Right cardiac atrium (tissue), 5 donors: ENCODE measurements around the gene RAB40B. TPM values are rescaled to one million over a fixed set of nuclear protein-coding genes. Genes with fewer than 3 reads are reported as not detected.
"Not testable (repeated sequence)": the region's sequence is repeated elsewhere in the genome, so short reads cannot be mapped to it uniquely, and the experiment has no call there.

Experiments
- ATAC-seq, 2 donors: fragments of 200-7000 bp; cut with Tn5 transposase; one replicate each; pipeline versions ENCODE4 v1.8.0 to v1.9.1; 2020; ENCODE audit warnings: moderate library complexity in 2 of 2, mild to moderate bottlenecking in 1 of 2
- DNase-seq, 3 donors: peaks; one replicate each; pipeline ENCODE4 v3.0.0-alpha.2; 2020
- H3K27ac ChIP-seq: one replicate; pipeline ENCODE4 v1.5.1; 2013; ENCODE audit warnings: mild to moderate bottlenecking, low read length, control low read depth, moderate library complexity
- H3K27me3 ChIP-seq: one replicate; pipeline ENCODE4 v1.6.1; 2013; ENCODE audit not compliant: control insufficient read depth, insufficient read depth
- H3K4me1 ChIP-seq: one replicate; pipeline ENCODE4 v1.6.1; 2013; ENCODE audit warnings: low read length; ENCODE audit not compliant: control insufficient read depth, insufficient read depth
- H3K4me3 ChIP-seq: one replicate; pipeline ENCODE4 v1.5.1; 2013; ENCODE audit warnings: low read length, control low read depth
- H3K9me3 ChIP-seq: one replicate; pipeline ENCODE4 v1.6.1; 2013; ENCODE audit warnings: low read length; ENCODE audit not compliant: control insufficient read depth
- WGBS: extraction: QIAGEN DNeasy Blood & Tissue Kit; methylation state at CpG from one replicate; pipeline ENCODE4 v1.1.7; 2013; 5-methylcytosine and 5-hydroxymethylcytosine counted together
- intact Hi-C, 4 donors: fragments of 100-400 bp; cut with DNase I; formaldehyde crosslinking; loops; one replicate each; pipeline versions ENCODE4 v1.11.0 to v1.14.0; 2022 to 2023
- long read RNA-seq, 4 donors: library from polyadenylated mRNA; unstranded; transcript quantifications; one replicate each; pipeline ENCODE4 v2.0.0, GENCODE V29; 2020 to 2021
- polyA plus RNA-seq: library from polyadenylated mRNA; stranded (reverse); fragments of 200-250 nt; gene quantifications from one replicate; pipeline ENCODE4 v1.2.3, GENCODE V29; 2013
- total RNA-seq, 4 donors: library from RNA; stranded (reverse); fragmentation: NEBNext Ultra II Directional; extraction: Animal tissue kit (Norgen Biotek cat#: 25700); gene quantifications; one replicate each; pipeline ENCODE4 v1.2.1, GENCODE V29; 2021
- donor health status: healthy with polysubstance abuse.
- donor health status: DM: no; HTN: yes; CAD: no.
- donor health status: DM: no; HTN: no; CAD: no.
- donor health status: DM: no; HTN: yes; CAD: no; lungs with severe emphysema.
- donor health status: DM: yes; HTN: yes; CAD: no.

Gene RAB40B
- total RNA-seq (10 to 100 TPM; 14.0 to 20.8 (median 19.2) TPM), polyA plus RNA-seq (14.8 TPM)
- long read RNA-seq, donor 1, transcript RAB40B-206 (6 exons, 3,859 nt), result major isoform, 45 of 60 reads
- long read RNA-seq, donor 1, partial matches to known transcripts, result 2 of 60 reads
- long read RNA-seq, donor 1, other reads (novel, unspliced or antisense), result 9 of 60 reads
- long read RNA-seq, donor 2, transcript RAB40B-206 (6 exons, 3,859 nt), result major isoform, 13 of 20 reads
- long read RNA-seq, donor 2, partial matches to known transcripts, result 2 of 20 reads
- long read RNA-seq, donor 2, other reads (novel, unspliced or antisense), result 4 of 20 reads
- long read RNA-seq, donor 3, transcript RAB40B-206 (6 exons, 3,859 nt), result major isoform, 24 of 31 reads
- long read RNA-seq, donor 3, partial matches to known transcripts, result 0 of 31 reads
- long read RNA-seq, donor 3, other reads (novel, unspliced or antisense), result 4 of 31 reads
- long read RNA-seq, donor 4, transcript RAB40B-206 (6 exons, 3,859 nt), result major isoform, 20 of 25 reads
- long read RNA-seq, donor 4, partial matches to known transcripts, result 1 of 25 reads
- long read RNA-seq, donor 4, other reads (novel, unspliced or antisense), result 1 of 25 reads

GRCh38 chr17:82698065-82698973 is at the start of gene RAB40B:
TSS of gene RAB40B (minus strand) at chr17:82698698. CDS start at chr17:82698596, 102 bp downstream.
- intact Hi-C loops, result no loop called here
- H3K27ac ChIP-seq, result peak within 1 kb of the TSS; percentile 53
- under 1% methylated on average over 111 of the region's 112 CpGs for WGBS
- DNase-seq (peak; percentile 99 to 100 (median 100)), ATAC-seq (peak; percentile 99)
- H3K27me3 ChIP-seq, result no peaks in the 10 kb centered on the region
- H3K9me3 ChIP-seq, result no peaks in the 10 kb centered on the region
- H3K4me1 ChIP-seq, result no peaks in the 10 kb centered on the region
- peak within 1 kb of the TSS; percentile 66 for H3K4me3 ChIP-seq

- intact Hi-C loops, result no loop called here
Measured at GRCh38 chr17:82745524-82745923, 47.0 kb upstream of the RAB40B start.

DNA sequence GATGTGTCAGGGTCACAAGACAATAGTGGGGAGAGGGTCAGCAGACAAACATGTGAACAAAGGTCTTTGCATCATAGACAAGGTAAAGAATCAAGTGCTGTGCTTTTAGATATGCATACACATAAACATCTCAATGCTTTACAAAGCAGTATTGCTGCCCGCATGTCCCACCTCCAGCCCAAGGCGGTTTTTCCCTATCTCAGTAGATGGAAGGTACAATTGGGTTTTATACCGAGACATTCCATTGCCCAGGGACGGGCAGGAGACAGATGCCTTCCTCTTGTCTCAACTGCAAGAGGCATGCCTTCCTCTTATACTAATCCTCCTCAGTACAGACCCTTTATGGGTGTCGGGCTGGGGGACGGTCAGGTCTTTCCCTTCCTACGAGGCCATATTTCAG is 46.2 kb upstream of the RAB40B start:
- H3K4me3 ChIP-seq, H3K9me3 ChIP-seq, intact Hi-C loops, DNase-seq, H3K27ac ChIP-seq, H3K27me3 ChIP-seq, H3K4me1 ChIP-seq, ATAC-seq: not testable (repeated sequence)
- WGBS, result 71% methylated on average over 7 of the region's 7 CpGs

More at GRCh38 chr17:82745524-82745923, 47.0 kb upstream of the RAB40B start:
- H3K9me3 ChIP-seq, result no peaks in the 10 kb centered on the region
- no peaks in the 10 kb centered on the region for H3K4me1 ChIP-seq
- no peak overlapping the region for H3K27ac ChIP-seq
- DNase-seq (no peak), ATAC-seq (no peak)
- WGBS, result 84% methylated on average over 8 of the region's 8 CpGs
- no peak overlapping the region for H3K4me3 ChIP-seq
- no peaks in the 10 kb centered on the region for H3K27me3 ChIP-seq

DNA sequence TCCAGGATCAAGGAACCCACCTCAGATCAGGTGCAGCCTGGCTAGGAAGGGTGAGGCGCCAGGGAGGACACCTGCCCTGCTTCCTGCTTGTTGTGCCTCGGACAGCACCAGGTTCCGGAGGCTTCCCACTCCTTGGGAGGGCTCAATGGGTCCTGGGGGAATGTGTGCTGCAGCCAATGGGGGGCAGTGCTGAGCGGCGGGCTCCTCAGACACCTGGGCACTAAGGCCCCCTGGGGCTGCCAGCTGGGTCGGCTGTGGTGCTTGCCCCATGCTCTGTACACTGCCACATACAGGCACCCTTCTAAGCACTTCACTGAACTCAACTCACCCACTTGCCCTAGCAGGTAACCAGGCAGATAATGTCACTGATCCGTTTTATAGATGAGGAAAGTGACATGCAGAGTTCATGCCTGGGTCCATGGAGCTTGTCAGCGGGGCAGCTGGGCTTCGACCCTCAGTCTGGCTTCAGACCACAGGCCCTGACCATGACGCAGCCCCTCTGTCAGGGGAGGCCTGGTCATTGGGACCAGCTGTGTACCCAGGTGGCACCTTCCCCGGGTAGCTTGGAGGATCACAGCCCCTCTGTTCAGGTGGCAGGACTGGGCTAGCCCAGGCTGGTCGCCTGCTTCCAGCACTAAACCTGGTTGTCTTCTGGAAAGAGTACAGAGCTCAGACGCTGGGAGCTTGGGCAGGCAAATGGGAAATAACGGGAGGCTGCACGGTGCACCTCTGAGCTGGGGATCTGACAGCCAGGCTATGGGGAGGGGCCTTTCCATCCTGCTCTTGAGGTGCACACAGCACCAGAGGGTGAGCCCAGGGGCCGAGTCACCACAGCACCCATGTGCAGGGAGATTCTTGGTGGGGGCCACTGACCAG is 45.1 kb upstream of the RAB40B start:
- 92% methylated on average over 16 of the region's 16 CpGs for WGBS
- H3K9me3 ChIP-seq, result no peaks in the 10 kb centered on the region

DNA sequence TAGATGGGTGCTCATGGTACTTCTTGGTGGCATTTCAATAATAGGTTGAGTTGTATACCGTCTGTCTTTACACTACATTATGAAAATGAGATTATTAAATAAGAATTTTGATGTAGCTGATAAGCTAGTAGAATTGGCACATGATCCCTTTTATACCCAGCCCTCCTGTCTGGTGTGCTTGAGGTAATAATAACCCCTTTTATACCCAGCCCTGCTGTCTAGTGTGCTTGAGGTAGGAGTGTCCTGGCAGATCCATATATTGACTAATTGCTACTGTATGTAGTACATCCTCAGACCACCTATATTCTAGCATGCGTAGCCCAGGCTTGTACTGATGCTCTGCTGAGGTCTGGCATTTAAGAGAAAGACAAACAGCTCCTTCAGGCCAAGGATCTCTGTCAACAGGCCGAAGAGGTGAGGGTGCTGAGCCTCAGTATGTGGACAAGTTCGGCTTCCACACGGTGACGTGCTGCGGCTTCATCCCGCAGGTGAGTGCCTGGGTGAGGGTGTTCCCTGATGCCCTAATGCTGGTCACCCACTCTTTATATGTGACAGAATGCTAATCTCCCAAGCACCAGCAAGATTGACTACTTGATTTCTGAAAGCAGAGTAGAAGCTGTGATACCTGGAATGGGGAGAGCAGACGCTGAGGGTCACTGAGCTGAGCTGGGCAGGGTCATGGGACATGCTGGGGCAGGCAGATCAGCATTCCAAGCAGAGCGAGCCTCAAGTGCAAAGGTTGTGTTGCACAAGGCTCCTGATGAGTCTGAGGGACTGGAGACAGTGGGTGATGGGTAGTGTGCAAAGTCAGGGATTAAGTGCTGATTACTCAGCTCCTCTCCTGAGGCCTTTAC is 42.6 kb upstream of the RAB40B start:
- 98% methylated on average over 10 of the region's 10 CpGs for WGBS
- no peaks in the 10 kb centered on the region for H3K27me3 ChIP-seq
- intact Hi-C loops, result no loop called here
- no peak for DNase-seq
- H3K4me3 ChIP-seq, result no peak overlapping the region
- no peak for ATAC-seq
- H3K4me1 ChIP-seq, result no peaks in the 10 kb centered on the region
- H3K27ac ChIP-seq, result no peak overlapping the region
- no peaks in the 10 kb centered on the region for H3K9me3 ChIP-seq

More for the DNA sequence above, 45.1 kb upstream of the RAB40B start:
- peak; percentile 44 to 50 for ATAC-seq
- Histone ChIP-seq H3K27me3 (no peaks in the 10 kb centered on the region), H3K27ac (no peak overlapping the region), H3K4me1 (no peaks in the 10 kb centered on the region), H3K4me3 (no peak overlapping the region)
- DNase-seq, result peak in 1 of 3 donors; percentile 32
- intact Hi-C loops, result no loop called here

GRCh38 chr17:82737967-82738877 is 39.7 kb upstream of the RAB40B start:
- peak; percentile 83 to 84 for ATAC-seq
- Histone ChIP-seq H3K9me3 (no peaks in the 10 kb centered on the region), H3K27me3 (no peaks in the 10 kb centered on the region), H3K27ac (peak overlapping the region; percentile 60), H3K4me3 (no peak overlapping the region), H3K4me1 (no peaks in the 10 kb centered on the region)
- intact Hi-C loops, result no loop called here
- WGBS, result 51% methylated on average over 26 of the region's 26 CpGs
- DNase-seq, result peak; percentile 75 to 89 (median 84)

DNA sequence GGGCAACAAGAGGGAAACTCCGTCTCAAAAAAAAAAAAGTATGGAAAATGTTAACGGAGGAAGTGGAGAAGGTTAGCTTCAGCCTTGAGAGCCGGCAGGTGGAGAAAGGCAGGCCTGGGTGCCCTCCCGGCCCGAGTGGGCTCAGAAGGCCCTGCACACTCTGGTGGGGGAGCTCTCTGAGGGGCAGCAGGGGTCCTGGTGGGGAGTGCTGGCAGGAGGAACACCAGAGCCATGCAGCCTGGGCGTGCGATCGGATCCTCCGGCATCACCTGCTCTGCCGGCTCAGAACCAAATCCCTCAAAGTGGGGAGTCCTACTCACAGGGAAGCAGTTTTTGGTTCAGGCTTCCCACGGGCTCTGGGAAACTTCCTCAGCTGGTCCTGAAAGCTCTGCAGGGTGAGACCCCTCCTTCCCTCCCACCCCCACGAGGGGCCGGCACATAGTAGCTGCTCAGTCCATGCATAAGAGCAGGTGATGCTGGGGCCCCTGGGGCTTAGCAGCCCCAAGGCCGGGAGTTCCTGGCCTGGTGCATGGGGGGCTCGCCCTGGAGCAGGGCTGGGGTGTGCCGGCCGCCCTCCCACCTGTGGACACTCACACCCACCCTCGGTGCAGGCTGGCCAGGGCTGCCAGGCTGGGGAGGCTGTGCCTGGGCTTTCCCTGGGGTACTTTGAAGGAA is 38.1 kb upstream of the RAB40B start:
- WGBS, result 72% methylated on average over 18 of the region's 18 CpGs
- Histone ChIP-seq H3K27ac (peak overlapping the region; percentile 16), H3K27me3 (no peaks in the 10 kb centered on the region), H3K9me3 (no peaks in the 10 kb centered on the region), H3K4me1 (no peaks in the 10 kb centered on the region), H3K4me3 (peak overlapping the region; percentile 74)
- ATAC-seq (no peak), DNase-seq (peak in 2 of 3 donors; percentile 51 to 55)
- intact Hi-C loops, result no loop called here

DNA sequence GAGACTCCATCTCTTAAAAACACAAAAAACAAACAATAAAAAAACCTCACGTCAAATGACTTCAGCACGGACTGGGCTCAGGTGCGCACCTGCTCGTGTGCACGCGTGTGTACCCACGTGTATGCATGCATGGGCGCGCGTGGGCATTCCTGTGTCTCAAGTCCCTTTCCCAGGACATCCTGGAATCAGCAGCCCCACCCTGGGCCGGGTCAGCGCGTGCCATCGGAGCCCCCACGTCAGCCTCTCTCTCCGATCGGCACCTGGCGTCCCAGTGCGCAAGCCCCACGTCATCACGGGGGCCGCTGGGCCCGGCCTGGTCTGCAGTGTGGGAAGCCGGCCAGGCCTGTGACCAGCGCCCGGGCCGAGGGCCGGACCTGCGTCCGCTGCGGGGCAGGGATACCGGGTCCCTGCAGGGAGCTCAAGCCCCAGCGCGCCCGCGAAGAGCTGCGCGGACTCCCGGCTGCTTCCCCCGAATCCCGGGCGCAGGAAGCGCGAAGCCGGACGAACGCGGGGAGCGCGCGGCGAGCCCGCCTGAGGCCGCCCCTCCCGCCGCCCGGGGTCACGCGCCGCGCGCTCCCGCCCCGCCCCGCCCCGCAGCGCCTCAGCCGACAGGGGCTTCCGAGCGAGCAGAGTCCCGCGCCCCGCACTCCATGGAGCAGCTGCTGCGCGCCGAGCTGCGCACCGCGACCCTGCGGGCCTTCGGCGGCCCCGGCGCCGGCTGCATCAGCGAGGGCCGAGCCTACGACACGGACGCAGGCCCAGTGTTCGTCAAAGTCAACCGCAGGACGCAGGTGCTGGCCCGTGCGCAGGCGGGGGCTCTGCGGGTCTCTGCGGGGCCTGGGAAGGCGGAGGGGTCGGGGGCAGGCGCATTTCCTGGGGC is 36.7 kb upstream of the RAB40B start, which contains the start of gene FN3K:
Gene FN3K (plus strand): TSS at position 629 of the 880 bp plus-strand sequence. CDS start 22 bp downstream, at position 651.
- Histone ChIP-seq H3K9me3 (no peaks in the 10 kb centered on the region), H3K4me1 (no peaks in the 10 kb centered on the region), H3K27me3 (no peaks in the 10 kb centered on the region), H3K27ac (peak within 1 kb of the TSS; percentile 66), H3K4me3 (peak within 1 kb of the TSS; percentile 74)
- ATAC-seq, result peak; percentile 69 to 75
- intact Hi-C loops, result no loop called here
- peak; percentile 74 to 90 (median 87) for DNase-seq
- 4% methylated on average over 101 of the region's 101 CpGs for WGBS
